Stimulated activated CD4-positive, alpha-beta T cell treated with anti-CD3 and anti-CD28 coated beads, Interleukin-4, amount 100 ng/mL, for 24 hours (primary cell): ENCODE data around the gene NOSTRIN.
"Not testable (repeated sequence)": the region's sequence is repeated elsewhere in the genome, so short reads cannot be mapped to it uniquely, and the experiment has no call there.

Experiments
- DNase-seq: peaks from one replicate; pipeline ENCODE4 v3.0.0-alpha.2; 2020

NOSTRIN gene

GRCh38 chr2:168819829-168820489 is 17.5 kb downstream of the NOSTRIN start:
- no peak for DNase-seq

- no peak for DNase-seq
Observed at GRCh38 chr2:168821577-168821976, 19.1 kb downstream of the NOSTRIN start.

GRCh38 chr2:168821992-168822391 is 19.6 kb downstream of the NOSTRIN start:
- DNase-seq, result no peak

- no peak for DNase-seq
Observed at GRCh38 chr2:168825126-168825525, 22.7 kb downstream of the NOSTRIN start.

- DNase-seq, result no peak
Observed at GRCh38 chr2:168830958-168831357, 28.5 kb downstream of the NOSTRIN start.

GRCh38 chr2:168831662-168832061 is 29.2 kb downstream of the NOSTRIN start:
- no peak for DNase-seq

GRCh38 chr2:168835969-168836368 is 33.5 kb downstream of the NOSTRIN start:
- DNase-seq, result no peak

GRCh38 chr2:168841445-168841844 is 39.0 kb downstream of the NOSTRIN start:
- DNase-seq, result no peak

- no peak for DNase-seq
Observed at GRCh38 chr2:168843253-168843652, 40.8 kb downstream of the NOSTRIN start.

GRCh38 chr2:168848225-168848624 is 45.8 kb downstream of the NOSTRIN start:
- no peak for DNase-seq

GRCh38 chr2:168849610-168850009 is 47.2 kb downstream of the NOSTRIN start:
- DNase-seq, result no peak

- DNase-seq, result no peak
Observed at GRCh38 chr2:168850846-168851245, 48.4 kb downstream of the NOSTRIN start.

- DNase-seq, result no peak
Observed at GRCh38 chr2:168851674-168852320, 49.4 kb downstream of the NOSTRIN start.

GRCh38 chr2:168852481-168852880 is 50.0 kb downstream of the NOSTRIN start:
- DNase-seq, result no peak

GRCh38 chr2:168853471-168853870 is 51.0 kb downstream of the NOSTRIN start:
- no peak for DNase-seq

GRCh38 chr2:168854651-168855050 is 52.2 kb downstream of the NOSTRIN start:
- no peak for DNase-seq

- no peak for DNase-seq
Observed at GRCh38 chr2:168855601-168856000, 53.2 kb downstream of the NOSTRIN start.

GRCh38 chr2:168858146-168858545 is 55.7 kb downstream of the NOSTRIN start:
- no peak for DNase-seq

GRCh38 chr2:168867164-168867563 is 64.7 kb downstream of the NOSTRIN start:
- not testable (repeated sequence) for DNase-seq

- DNase-seq, result not testable (repeated sequence)
Observed at GRCh38 chr2:168870369-168870768, 67.9 kb downstream of the NOSTRIN start.

- not testable (repeated sequence) for DNase-seq
Observed at GRCh38 chr2:168870824-168871223, 68.4 kb downstream of the NOSTRIN start.

- DNase-seq, result no peak
Observed at GRCh38 chr2:168874368-168875054, 72.1 kb downstream of the NOSTRIN start.

GRCh38 chr2:168882163-168882562 is 79.7 kb downstream of the NOSTRIN start:
- DNase-seq, result not testable (repeated sequence)

GRCh38 chr2:168884975-168885374 is 82.5 kb downstream of the NOSTRIN start:
- DNase-seq, result no peak
